ENCODE results near the gene RAB40C. TPM values are rescaled to one million over a fixed set of nuclear protein-coding genes. Genes with fewer than 3 reads are reported as not detected.

Gene RAB40C
- polyA plus RNA-seq, 1 donor = 12.6 TPM

GRCh38 chr16:575354-576196, 14.3 kb upstream of the RAB40C start:
- DNase-seq (ENCODE audit: low read depth) = no peak

- DNase-seq (ENCODE audit: low read depth) = no peak
Observed at GRCh38 chr16:576197-576822, 13.6 kb upstream of the RAB40C start.

- no peak for DNase-seq (ENCODE audit: low read depth)
Observed at GRCh38 chr16:576823-577201, 13.1 kb upstream of the RAB40C start.

- no peak for DNase-seq (ENCODE audit: low read depth)
Observed at GRCh38 chr16:577796-578195, 12.1 kb upstream of the RAB40C start.

- no peak for DNase-seq (ENCODE audit: low read depth)
Observed at GRCh38 chr16:578232-578869, 11.5 kb upstream of the RAB40C start.

GRCh38 chr16:578870-579405, 10.9 kb upstream of the RAB40C start:
- no peak for DNase-seq (ENCODE audit: low read depth)

- DNase-seq (ENCODE audit: low read depth) = no peak
Observed at GRCh38 chr16:580141-580945, 9.5 kb upstream of the RAB40C start.

GRCh38 chr16:580946-581498, 8.8 kb upstream of the RAB40C start:
- no peak for DNase-seq (ENCODE audit: low read depth)

GRCh38 chr16:582218-582613, 7.7 kb upstream of the RAB40C start:
- no peak for DNase-seq (ENCODE audit: low read depth)

- DNase-seq (ENCODE audit: low read depth) = no peak
Observed at GRCh38 chr16:582614-583331, 7.1 kb upstream of the RAB40C start.

GRCh38 chr16:583470-583814, 6.4 kb upstream of the RAB40C start:
- no peak for DNase-seq (ENCODE audit: low read depth)

GRCh38 chr16:583815-584591, 5.9 kb upstream of the RAB40C start:
- DNase-seq (ENCODE audit: low read depth) = no peak

- no peak for DNase-seq (ENCODE audit: low read depth)
Observed at GRCh38 chr16:585351-585750, 4.5 kb upstream of the RAB40C start.

GRCh38 chr16:586047-586644, 3.7 kb upstream of the RAB40C start:
- no peak for DNase-seq (ENCODE audit: low read depth)

GRCh38 chr16:586645-587590, 2.9 kb upstream of the RAB40C start:
- no peak for DNase-seq (ENCODE audit: low read depth)

- DNase-seq (ENCODE audit: low read depth) = no peak
Observed at GRCh38 chr16:588639-588888, 1.3 kb upstream of the RAB40C start.

GRCh38 chr16:588889-589657, 793 bp upstream of the RAB40C start:
- DNase-seq (ENCODE audit: low read depth) = peak; percentile 83

- no peak for DNase-seq (ENCODE audit: low read depth)
Observed at GRCh38 chr16:590188-590814, 435 bp downstream of the RAB40C start.
